GM19372 (cell line): ENCODE measurements around the gene IGSF11.

ENCODE experiments used
- ATAC-seq: cut with Tn5 transposase; IDR thresholded peaks from one replicate; pipeline ENCODE4 v1.9.1; 2021; ENCODE audit warnings: mild to moderate bottlenecking, low read depth, moderate library complexity; ENCODE audit not compliant: unreplicated experiment

Gene IGSF11

DNA sequence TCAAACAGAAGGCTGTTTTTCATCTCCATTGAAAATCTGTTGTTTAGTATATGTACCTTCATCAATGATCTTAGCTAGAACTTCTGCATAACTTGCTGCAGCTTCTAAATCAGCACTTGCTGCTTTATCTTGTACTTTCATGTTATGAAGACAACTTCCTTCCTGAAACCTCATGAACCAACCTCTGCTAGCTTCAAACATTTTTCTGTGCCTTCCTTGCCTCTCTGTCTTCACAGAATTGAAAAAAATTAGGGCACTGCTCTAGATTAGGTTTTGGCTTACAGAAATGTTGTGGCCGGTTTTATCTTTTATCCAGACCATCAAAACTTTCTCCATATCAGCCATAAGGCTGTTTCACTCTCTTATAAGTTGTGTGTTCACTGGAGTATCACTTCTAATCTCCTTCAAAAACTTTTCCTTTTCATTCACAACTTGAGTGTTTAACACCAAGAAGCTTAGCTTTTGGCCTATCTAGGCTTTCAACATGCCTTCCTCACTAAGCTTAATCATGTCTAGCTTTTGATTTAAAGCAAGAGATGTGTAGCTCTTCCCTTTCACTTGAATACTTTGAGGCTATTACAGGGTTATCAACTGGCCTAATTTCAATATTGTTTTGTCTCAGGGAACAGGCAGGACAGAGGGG, 78.6 kb downstream of the IGSF11 start:
- no peak for ATAC-seq

- ATAC-seq = no peak
Measured at GRCh38 chr3:118951089-118951488, 83.6 kb downstream of the IGSF11 start.

- ATAC-seq = no peak
Measured at GRCh38 chr3:118949113-118949760, 85.4 kb downstream of the IGSF11 start.

DNA sequence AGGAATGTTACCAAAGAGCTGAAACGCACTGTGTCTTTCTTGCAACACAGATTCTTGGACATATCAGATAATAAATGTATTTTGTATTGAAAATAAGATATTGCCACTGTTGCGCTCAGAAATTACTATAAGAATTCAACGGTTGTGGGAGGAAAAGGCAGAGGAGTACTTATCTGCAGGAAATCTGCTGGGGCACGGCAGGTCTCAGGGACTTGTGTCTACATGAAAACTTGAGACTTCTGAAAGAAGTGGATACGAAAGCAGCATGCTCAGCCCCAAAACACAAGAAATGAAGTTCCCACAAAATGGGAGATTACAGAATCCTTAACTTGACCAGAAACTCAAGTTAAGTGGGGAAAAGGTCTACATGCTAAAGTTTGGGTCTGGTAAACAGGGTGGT, 86.5 kb downstream of the IGSF11 start:
- no peak for ATAC-seq

DNA sequence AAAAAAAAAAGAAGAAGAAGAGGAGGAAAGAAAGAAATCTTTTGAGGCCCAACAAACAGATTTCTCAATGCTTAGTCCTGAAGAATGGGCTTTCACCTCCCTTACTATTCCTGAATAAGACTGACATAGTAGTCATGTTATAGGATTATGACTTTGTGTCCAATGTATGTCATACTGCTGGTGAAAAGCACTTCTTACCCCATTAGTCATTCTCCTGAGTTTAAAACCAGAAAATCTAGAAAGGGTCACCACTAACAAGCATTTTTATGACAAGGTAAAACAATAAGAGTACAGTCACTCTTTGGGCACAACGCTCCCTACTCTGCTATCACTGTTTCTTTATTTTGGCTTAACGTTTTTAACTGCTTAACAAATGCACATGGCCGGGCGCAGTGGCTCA, 88.2 kb downstream of the IGSF11 start:
- no peak for ATAC-seq

GRCh38 chr3:118945834-118946233, 88.8 kb downstream of the IGSF11 start:
- no peak for ATAC-seq

GRCh38 chr3:118943597-118943996, 91.0 kb downstream of the IGSF11 start:
- no peak for ATAC-seq

DNA sequence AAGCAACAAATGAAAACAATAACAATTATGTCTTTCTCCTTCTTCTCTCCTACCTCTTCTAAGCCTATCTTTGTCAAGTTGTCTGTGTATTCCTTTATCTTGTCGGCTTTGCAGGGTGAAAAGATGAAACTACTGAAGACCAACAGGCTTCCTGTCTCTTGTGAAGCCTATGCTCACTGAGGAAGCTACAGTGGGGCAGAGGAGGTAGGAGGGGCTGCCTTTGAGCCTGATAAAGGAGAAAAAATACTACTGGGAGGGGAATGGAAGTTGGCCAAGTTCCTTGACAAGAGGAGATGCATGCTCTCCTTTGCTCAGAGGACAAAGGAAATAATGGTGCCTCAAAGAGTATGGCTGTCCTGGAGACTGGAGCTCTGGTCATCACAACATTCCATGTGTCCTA, 92.0 kb downstream of the IGSF11 start:
- no peak for ATAC-seq

DNA sequence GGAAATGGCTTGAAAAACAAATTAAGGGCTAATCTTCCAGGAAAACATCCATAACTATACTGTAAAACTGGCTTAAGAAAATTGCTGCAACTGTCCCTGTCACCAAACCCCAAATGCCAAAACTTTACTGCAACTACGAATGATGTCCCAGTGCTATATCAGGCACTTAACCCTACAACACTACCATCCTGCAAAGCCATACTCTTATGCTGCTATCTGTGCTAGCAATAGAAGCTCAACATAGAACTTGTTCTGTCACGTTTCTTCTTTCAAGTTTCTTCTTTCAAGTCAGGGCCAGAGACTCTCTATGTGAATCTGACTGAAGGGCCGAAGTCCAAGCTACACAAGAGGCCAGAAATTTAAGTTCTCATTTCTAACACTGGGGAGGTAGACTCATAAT, 92.5 kb downstream of the IGSF11 start:
- ATAC-seq = no peak

DNA sequence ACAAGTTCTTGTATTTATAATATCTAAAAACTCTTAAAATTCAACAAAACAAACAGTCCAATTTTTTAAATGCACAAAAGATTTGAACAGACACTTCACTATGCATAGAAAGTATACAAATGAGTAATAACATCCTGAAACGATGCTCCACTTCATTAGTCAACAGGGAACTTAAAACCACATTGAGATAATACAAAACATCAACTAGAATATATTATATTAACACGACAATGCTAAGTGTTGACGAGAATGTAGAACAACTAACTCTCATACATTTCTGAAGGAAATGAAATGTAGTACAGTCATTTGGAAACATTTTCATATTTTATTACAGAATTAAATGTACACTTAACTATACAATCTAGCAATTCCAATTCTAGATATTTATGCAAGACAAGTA, 93.4 kb downstream of the IGSF11 start:
- no peak for ATAC-seq

- ATAC-seq = no peak
Measured at GRCh38 chr3:118938183-118938961, 96.3 kb downstream of the IGSF11 start.

GRCh38 chr3:118936811-118937210, 97.8 kb downstream of the IGSF11 start:
- ATAC-seq = no peak

- no peak for ATAC-seq
Measured at GRCh38 chr3:118932822-118933558, 101.7 kb downstream of the IGSF11 start.

DNA sequence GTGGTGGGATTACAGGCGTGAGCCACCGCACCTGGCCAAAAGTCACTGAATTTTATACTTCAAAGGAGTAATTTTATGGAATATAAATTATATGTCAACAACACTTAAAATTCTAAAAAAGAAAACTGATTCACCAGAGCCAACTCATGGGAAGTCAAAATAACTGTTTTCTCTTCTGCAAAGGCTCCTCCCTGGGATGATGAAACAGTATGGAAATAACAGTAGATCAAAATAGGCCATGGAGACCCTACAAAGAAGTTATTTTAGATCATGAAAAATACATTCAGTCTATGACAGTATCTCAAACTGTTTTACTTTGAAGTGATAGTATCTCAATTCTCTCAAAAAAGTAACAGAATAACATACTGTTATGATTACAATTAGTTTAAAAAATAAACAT, 102.7 kb downstream of the IGSF11 start:
- no peak for ATAC-seq

GRCh38 chr3:118927449-118927848, 107.2 kb downstream of the IGSF11 start:
- ATAC-seq = no peak

DNA sequence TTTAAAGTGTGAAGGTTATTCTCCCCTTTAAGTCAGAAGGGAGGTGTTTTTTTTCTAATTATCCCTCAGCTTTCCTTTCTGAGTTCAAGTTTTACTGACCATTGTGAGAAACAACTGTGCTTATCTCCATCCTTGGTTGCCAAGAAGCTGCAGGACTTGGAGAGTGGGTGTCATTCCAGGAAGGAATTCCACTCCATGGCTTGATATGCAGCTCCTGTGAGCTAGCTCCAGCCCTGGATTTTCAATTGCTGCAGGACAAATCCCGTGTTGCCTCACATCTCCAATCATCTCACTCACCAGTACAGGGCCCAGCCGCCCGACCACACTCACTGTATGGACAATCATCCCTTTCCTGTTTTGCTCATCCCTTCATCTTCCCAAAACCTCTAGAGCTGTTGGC, 122.5 kb downstream of the IGSF11 start:
- no peak for ATAC-seq

- ATAC-seq = no peak
Measured at GRCh38 chr3:118910332-118910731, 124.3 kb downstream of the IGSF11 start.

DNA sequence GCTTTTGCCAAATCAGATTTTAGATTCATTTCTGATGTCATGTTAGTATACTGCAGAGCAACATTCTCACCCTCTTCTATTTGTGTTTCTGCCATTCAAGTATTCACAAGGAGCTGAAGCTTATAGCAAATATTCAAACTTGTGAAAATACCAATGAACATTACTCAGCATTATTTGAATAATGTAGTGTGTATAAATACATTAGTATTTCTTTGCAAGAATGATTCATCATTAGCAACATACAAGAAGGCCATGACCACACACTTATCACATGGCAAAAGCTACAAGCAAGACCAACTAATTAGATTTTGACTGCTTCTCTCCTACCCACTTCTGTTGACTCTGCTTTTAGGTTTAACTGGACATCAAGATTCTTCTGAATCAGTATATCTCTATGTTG, 124.9 kb downstream of the IGSF11 start:
- ATAC-seq = no peak

- ATAC-seq = no peak
Measured at GRCh38 chr3:118907909-118908308, 126.7 kb downstream of the IGSF11 start.

DNA sequence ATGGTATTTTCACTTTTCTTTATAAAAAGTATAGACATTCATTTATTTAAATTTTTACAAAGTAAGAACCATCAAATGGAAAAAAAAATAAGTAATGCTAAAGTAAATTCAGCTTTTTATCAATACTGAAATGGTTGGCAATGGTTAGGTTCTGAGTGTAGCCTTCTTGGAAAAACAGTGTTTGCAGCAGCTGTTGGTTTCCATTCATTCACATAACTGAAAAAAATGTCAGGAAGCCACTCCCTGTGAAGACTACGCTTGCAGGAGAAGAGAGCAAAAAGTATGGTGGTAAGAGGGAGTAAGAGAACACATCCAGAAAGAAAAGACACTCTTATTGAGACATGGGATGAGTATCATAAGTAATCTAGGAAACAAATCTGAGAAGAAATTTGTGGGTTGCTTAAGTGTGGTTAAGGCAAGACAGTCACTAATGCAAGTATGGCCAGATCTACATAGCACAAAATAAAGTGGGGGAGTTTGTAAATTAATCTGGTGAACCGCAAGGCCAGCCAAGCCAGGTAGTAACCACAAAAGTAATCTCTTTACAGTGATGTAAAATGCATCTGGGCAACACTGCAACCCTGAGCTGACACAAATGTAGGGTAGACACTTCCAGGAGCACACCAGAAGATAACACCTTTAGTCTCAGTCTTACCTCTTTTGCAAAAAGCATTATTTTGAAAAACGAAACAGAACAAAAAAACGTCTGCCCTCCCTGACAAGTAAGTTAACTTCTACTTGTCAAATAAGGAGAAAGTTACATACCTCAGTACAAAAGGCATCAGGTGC, 133.7 kb downstream of the IGSF11 start:
- ATAC-seq = no peak
